CD1c-positive myeloid dendritic cell (primary cell): ENCODE data around the gene SPTSSA.
"Not testable (repeated sequence)": the region's sequence is repeated elsewhere in the genome, so short reads cannot be mapped to it uniquely, and the experiment has no call there.

ENCODE experiments used
- DNase-seq: peaks from one replicate; pipeline ENCODE4 v3.0.0-alpha.2; 2016; ENCODE audit errors: extremely low spot score

Gene SPTSSA

DNA sequence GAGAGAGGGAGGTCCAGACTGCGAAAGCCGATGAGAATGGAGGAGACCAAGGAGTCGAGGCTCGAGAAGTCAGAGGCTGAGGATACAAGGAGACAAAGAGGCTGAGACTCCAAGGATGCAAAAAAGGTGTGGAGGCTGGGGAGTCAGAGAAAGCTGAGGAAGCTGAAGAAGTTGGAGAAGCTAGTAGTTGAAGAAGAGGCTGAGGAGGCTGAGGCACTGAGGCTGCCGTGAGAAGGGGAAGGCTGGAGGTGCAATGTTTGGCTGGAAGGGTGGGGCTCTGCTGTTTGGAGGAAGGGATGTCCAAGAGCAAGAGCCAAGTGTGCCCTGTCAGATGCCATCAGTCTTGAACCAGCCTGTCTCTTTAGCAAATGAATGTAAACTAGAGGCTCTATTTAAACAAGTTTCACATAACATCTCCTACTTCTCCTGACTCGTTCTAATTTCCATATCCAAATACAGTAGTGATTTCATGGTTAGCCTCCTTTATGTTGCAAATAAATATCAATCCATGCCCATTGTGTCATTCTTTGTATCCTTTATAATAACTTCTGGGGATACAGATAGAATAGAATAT, 10.8 kb upstream of the SPTSSA start:
- no peak for DNase-seq

DNA sequence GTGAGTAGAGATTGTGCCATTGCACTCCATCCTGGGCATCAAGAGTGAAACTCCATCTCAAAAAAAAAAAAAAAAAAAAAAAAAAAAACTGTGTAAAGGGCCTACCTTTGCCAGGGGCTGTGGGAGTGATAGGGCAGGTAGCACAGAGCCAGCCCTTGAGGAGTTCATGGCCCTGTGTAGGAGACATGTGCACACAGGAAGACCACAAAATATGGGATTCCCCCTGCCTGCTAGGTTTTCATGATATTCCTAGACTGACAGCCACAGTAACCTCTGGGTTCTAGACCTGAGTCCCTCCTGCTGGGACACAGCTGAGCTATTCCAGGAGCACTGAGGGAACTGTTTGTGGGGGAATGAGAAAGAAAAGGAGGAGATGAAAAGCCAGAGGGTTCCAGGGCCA, 8.3 kb upstream of the SPTSSA start:
- no peak for DNase-seq

DNA sequence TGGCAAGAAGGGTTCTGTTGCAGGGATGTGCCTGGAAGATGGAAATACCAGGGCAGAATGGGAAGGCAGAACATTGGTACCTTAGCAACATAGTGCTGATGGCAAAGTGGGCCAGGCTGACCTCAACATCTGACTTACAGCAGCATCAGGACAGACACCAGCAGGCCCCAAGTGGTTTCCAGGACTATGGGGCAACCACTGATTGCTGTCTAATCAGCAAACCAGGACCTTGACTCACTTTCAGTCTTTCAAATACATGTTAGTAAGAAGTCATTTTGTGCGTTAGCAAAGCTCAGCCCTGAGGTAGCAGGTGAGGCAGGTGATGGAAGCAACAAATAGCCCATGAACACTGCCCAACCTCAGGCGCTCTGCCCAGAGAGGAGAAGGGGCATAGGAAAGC, 4.7 kb upstream of the SPTSSA start:
- no peak for DNase-seq

GRCh38 chr14:34465069-34465859, 3.2 kb upstream of the SPTSSA start:
- DNase-seq = peak; percentile 76

GRCh38 chr14:34463598-34463961, 1.5 kb upstream of the SPTSSA start:
- DNase-seq = no peak

- DNase-seq = peak; percentile 59
Observed at GRCh38 chr14:34461334-34462131, 507 bp downstream of the SPTSSA start.

DNA sequence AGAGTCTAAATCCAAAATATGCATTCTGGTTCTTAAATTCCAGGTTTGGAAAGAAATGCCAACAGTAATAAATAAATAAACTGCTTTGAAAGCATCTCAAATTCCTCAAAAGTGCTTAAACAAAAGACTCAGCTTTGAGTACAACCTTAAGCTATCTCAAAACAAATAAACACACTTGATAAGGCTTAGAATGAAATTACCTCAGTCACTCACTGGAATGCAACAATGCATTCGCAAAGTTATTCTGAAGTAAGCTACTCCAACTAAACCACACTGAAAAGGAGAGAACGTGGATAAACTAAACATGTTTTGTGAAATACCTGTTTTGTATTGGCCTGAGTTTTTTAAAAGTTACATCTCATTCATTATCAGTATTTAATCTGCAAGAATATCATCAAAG, 1.2 kb downstream of the SPTSSA start:
- no peak for DNase-seq

DNA sequence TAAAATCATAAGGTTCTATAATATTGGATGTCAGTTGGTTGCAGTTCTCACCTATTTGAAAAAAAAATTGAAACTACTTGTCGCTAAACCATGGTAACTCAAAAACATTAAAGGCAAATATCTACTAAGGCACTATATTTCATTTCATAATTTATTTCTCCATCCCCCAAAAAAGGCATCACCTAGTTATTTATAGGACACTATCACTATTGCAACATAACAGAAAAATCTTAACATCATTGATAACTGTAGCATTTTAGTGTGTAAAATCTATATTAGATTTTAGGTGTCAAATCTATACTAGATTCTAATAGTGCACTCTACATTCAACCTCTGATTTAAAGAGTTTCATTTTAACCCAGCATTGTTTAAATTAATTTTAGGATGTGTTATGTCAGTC, 1.7 kb downstream of the SPTSSA start:
- DNase-seq = no peak

DNA sequence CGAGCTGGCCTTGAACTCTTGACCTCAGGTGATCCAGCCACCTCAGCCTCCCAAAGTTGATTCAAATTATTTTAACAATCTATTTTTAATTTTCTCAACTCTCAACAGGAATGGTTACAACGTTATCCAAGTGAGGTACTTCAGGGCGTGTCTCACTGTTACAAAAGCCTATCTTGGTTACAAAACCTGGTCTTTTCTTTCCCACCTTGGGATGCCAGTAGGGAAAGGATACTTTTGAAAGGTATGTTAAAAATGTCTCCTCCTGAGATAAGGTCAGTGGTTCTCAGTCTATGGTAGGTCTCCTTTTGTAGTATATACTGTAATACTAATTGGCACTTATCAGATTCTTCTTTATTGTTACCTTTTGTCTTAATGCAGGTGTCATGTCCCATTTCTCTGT, 4.9 kb downstream of the SPTSSA start:
- no peak for DNase-seq

DNA sequence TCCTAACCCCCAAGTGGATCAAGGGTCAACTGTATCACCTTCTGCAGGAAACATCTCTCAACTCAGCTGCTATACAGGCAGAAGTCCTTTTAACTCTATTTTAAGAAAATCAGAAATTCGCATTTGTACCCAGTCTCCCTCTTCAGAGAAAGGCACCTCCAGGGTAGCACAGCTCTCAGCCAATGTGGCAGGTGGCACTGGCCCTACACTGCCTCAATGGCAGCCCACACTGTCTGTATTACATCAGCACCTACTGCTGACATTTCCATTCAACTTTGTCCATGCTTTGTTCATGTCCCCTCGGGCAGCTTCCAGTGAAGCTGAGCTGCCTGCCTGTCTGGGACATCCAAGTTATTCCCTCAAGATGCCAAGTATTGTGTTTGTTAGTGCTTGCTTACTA, 8.8 kb downstream of the SPTSSA start:
- DNase-seq = no peak

DNA sequence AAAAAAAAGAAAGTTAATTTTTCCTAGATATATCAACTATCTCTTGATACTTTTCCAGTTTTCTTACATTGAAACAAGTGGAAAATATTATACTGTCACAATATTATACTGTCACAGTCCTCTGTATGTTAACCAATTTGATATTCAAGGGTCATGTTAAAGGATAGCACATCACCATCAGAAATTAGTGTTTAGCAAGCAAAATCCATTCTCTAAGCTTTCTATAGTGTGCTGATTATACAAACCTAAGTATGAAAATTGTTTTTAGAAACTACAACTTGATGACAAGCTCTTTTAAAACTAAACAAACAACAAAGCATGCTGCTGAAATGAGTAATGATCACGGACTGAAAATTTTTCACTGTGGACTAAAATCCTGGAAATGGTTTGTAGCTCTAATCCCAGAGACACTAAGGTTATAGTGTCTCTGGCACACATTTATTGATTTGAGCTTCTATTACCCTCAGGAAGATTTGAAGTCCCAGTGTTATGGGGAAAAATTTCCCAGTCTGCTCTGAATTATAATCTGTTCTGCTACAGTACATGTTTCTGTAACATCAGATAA, 9.7 kb downstream of the SPTSSA start:
- no peak for DNase-seq

DNA sequence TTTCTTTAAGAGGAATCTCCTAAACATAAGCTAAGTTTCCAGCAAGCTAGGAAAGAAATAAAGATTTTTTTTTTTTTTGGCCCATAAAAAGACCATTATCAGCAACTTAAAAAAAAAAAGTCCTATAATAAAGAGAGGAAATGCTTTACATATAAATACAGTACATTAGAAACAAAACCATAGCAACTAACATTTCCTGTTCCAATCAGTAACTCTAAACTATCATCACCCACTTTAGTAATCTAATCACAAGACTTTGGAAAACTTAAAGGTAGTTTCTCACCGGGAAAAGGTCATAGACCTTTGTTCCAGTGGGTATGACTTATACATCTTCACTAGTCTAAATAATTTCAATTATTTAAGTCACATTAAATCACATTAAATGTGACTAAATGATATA, 11.1 kb downstream of the SPTSSA start:
- no peak for DNase-seq

DNA sequence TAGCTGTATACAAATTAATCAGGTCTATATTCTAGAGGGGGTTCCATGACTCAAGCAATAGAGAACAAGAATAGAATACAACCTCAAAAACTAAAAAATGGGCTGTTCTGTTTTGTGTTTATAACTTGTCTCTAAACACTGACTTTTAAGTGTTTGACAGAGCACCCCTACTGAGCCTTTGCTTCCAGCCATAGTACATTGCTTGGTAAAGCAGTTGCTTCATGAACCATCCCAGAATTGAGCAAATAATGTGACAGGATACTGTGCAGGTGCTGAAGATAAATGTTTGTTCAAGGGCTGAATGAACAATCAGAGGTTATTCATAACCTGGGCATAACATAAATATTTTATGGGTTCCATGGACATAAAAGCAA, 11.5 kb downstream of the SPTSSA start:
- no peak for DNase-seq

GRCh38 chr14:34449819-34450541, 12.1 kb downstream of the SPTSSA start:
- DNase-seq = no peak

DNA sequence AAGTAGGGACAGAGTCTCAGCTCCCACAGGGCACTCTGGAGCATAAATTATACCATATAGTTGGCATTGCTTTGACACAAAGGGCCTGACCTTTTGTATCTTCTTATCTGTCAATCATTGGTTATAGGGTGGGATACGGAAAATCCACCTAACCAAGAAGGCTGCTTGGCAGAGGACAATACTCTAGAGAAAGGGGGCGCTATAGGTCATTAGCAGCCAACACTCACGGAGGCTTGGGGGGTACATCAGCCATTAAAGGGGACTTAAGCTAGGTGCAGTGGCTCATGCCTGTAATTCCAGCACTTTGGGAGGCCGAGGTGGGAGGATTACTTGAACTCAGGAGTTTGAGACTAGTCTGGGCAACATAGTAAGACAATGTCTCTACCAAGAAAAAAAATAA, 22.9 kb downstream of the SPTSSA start:
- no peak for DNase-seq

- no peak for DNase-seq
Observed at GRCh38 chr14:34438438-34438837, 23.6 kb downstream of the SPTSSA start.

GRCh38 chr14:34437729-34438080, 24.3 kb downstream of the SPTSSA start:
- DNase-seq = no peak

- DNase-seq = no peak
Observed at GRCh38 chr14:34436960-34437728, 24.9 kb downstream of the SPTSSA start.

- peak; percentile 13 for DNase-seq
Observed at GRCh38 chr14:34436118-34436905, 25.7 kb downstream of the SPTSSA start.

GRCh38 chr14:34433957-34434356, 28.1 kb downstream of the SPTSSA start:
- no peak for DNase-seq

DNA sequence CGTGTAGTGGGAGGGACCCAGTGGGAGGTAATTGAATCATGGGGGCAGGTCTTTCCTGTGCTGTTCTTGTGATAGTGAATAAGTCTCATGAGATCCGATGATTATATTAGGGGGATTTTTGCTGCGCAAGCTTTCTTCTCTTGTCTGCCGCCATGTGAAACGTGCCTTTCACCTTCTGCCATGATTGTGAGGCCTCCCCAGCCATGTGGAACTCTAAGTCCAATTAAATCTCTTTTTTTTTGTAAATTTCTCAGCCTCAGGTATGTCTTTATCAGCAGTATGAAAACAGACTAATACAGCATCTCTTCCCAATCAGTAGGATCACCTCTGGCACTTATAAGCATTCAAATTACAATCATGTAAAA, 34.0 kb downstream of the SPTSSA start:
- not testable (repeated sequence) for DNase-seq
